ENCODE measurements around the gene KPNA3. TPM values are rescaled to one million over a fixed set of nuclear protein-coding genes. Genes with fewer than 3 reads are reported as not detected.

The KPNA3 gene, protein sequence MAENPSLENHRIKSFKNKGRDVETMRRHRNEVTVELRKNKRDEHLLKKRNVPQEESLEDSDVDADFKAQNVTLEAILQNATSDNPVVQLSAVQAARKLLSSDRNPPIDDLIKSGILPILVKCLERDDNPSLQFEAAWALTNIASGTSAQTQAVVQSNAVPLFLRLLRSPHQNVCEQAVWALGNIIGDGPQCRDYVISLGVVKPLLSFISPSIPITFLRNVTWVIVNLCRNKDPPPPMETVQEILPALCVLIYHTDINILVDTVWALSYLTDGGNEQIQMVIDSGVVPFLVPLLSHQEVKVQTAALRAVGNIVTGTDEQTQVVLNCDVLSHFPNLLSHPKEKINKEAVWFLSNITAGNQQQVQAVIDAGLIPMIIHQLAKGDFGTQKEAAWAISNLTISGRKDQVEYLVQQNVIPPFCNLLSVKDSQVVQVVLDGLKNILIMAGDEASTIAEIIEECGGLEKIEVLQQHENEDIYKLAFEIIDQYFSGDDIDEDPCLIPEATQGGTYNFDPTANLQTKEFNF
- total RNA-seq (10 to 100 TPM; 30.6 to 41.6 TPM), polyA plus RNA-seq (10 to 100 TPM; 16.2 to 17.7 TPM)
- long read RNA-seq, donor 1, full-length matches to known transcripts = 9 of 9 reads
- long read RNA-seq, donor 1, partial matches to known transcripts = 0 of 9 reads
- long read RNA-seq, donor 1, other reads (novel, unspliced or antisense) = 0 of 9 reads
- long read RNA-seq, donor 2, full-length matches to known transcripts = 2 of 2 reads
- long read RNA-seq, donor 2, partial matches to known transcripts = 0 of 2 reads
- long read RNA-seq, donor 2, other reads (novel, unspliced or antisense) = 0 of 2 reads
- long read RNA-seq, donor 3, full-length matches to known transcripts = 6 of 6 reads
- long read RNA-seq, donor 3, partial matches to known transcripts = 0 of 6 reads
- long read RNA-seq, donor 3, other reads (novel, unspliced or antisense) = 0 of 6 reads
- long read RNA-seq, donor 4, full-length matches to known transcripts = 1 of 1 reads
- long read RNA-seq, donor 4, partial matches to known transcripts = 0 of 1 reads
- long read RNA-seq, donor 4, other reads (novel, unspliced or antisense) = 0 of 1 reads
- long read RNA-seq, donor 5, full-length matches to known transcripts = 11 of 11 reads
- long read RNA-seq, donor 5, partial matches to known transcripts = 0 of 11 reads
- long read RNA-seq, donor 5, other reads (novel, unspliced or antisense) = 0 of 11 reads

DNA sequence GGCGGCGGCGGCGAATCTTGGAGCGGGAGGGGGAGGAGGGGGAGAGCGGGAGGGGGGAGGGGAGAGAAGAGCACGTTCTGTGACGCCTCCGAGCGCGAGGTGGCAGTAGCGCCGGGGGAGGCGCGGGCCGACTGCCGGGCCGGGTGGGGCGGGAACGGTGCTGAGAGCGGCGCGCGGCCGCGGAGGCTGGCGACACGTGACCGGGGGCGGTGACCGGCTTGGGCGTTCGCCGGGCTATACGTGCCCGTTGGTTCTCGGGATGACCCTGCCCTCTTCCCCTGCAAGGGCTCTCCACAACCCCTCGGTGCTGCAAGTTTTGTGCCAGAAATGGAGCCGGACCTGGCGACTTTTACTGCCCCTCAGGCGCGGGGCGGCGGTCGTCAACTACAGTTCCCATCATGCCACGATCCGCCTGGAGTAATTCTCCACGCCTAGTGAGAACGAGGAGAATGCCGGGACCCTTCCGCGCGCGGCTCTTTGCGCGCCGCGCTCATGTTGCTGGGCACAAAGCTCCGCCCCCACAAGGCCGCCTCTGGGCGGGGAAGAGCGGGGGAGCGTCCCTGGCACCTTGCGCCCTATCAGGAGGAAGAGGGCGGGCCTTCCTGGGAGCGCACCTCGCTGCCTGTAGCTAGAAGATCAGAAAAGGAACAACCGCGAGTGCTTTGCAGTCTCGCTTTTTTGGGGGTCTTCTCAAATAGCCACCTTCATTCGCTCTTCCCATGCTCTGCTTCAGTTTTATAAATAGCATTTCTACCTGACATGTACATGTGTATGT lies at the start of gene KPNA3:
Gene KPNA3, minus strand, starts transcription at position 133 of the 775 bp plus-strand sequence. CDS start 176 bp downstream, outside the sequence.
- TF ChIP-seq, protein P1, sequence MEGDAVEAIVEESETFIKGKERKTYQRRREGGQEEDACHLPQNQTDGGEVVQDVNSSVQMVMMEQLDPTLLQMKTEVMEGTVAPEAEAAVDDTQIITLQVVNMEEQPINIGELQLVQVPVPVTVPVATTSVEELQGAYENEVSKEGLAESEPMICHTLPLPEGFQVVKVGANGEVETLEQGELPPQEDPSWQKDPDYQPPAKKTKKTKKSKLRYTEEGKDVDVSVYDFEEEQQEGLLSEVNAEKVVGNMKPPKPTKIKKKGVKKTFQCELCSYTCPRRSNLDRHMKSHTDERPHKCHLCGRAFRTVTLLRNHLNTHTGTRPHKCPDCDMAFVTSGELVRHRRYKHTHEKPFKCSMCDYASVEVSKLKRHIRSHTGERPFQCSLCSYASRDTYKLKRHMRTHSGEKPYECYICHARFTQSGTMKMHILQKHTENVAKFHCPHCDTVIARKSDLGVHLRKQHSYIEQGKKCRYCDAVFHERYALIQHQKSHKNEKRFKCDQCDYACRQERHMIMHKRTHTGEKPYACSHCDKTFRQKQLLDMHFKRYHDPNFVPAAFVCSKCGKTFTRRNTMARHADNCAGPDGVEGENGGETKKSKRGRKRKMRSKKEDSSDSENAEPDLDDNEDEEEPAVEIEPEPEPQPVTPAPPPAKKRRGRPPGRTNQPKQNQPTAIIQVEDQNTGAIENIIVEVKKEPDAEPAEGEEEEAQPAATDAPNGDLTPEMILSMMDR (IDR thresholded peaks at IDR 0.05; ENCODE audit: control extremely low read depth, extremely low read depth) = no peak
- peak; percentile 93 for ATAC-seq (ENCODE audit: insufficient read depth, low FRiP score)
- peak; percentile 96 to 98 (median 97) for DNase-seq

DNA sequence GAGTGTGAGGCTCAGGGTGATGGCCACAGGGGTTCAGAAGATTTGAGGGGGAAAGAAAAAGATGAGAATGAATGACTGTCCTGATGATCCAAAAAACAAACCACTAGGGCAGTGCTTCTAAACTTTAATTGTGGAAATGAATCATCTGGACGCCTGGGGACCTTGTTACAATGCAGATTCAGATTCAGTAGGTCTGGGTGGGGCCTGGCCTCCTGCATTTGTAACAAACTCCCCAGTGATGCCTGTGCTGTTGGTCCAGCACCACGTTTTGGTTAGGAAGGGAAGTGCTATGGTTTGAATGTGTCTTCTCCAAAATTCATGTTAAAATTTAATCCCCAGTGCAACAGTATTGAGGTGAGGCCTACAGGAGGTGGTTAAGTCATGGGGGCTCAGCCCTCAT lies 49.5 kb upstream of the KPNA3 start:
- H3K27ac ChIP-seq (ENCODE audit: low read depth in 1 of 2, low read length in 1 of 2) = no peak overlapping the region
- ATAC-seq (ENCODE audit: insufficient read depth, low FRiP score) (no peak), DNase-seq (no peak)
- TF ChIP-seq, protein P1 (IDR thresholded peaks at IDR 0.05; ENCODE audit: control extremely low read depth, extremely low read depth) = no peak
- H3K4me3 ChIP-seq = no peak overlapping the region
- 49 to 50% methylated on average over 2 of the region's 2 CpGs for WGBS, 2 donors
- no peak overlapping the region for H3K9ac ChIP-seq (ENCODE audit: insufficient read depth in 1 of 2, low read length in 2 of 2)
- no peaks in the 10 kb centered on the region for H3K27me3 ChIP-seq (ENCODE audit: control insufficient read depth in 3 of 3, insufficient read depth in 3 of 3, low read length in 2 of 3)
- no peaks in the 10 kb centered on the region for H3K9me3 ChIP-seq (ENCODE audit: control insufficient read depth in 4 of 4, insufficient read depth in 3 of 4, low read length in 3 of 4)
- no peaks in the 10 kb centered on the region for H3K36me3 ChIP-seq (ENCODE audit: control insufficient read depth in 4 of 4, insufficient read depth in 4 of 4, low read length in 4 of 4)
- no peaks in the 10 kb centered on the region for H3K4me1 ChIP-seq (ENCODE audit: control insufficient read depth in 5 of 5, insufficient read depth in 5 of 5, low read length in 5 of 5)

More for the DNA sequence above, at the start of gene KPNA3:
- Histone ChIP-seq H3K9me3 (ENCODE audit: control insufficient read depth in 4 of 4, insufficient read depth in 3 of 4, low read length in 3 of 4) (no peaks in the 10 kb centered on the region), H3K4me3 (peak within 1 kb of the TSS; percentile 87), H3K4me1 (ENCODE audit: control insufficient read depth in 5 of 5, insufficient read depth in 5 of 5, low read length in 5 of 5) (peaks cover 5 to 22% (median 7%) of the 10 kb centered on the region in 5 donors), H3K27me3 (ENCODE audit: control insufficient read depth in 3 of 3, insufficient read depth in 3 of 3, low read length in 2 of 3) (no peaks in the 10 kb centered on the region), H3K36me3 (ENCODE audit: control insufficient read depth in 4 of 4, insufficient read depth in 4 of 4, low read length in 4 of 4) (peaks cover 0 to 2% (median 0%) of the 10 kb centered on the region in 4 donors), H3K27ac (ENCODE audit: low read depth in 1 of 2, low read length in 1 of 2) (peak within 1 kb of the TSS; percentile 89 to 99), H3K9ac (ENCODE audit: insufficient read depth in 1 of 2, low read length in 2 of 2) (peak within 1 kb of the TSS; percentile 70 to 75)
- WGBS, 2 donors = 0% methylated on average over 56 to 70 of the region's 71 CpGs

DNA sequence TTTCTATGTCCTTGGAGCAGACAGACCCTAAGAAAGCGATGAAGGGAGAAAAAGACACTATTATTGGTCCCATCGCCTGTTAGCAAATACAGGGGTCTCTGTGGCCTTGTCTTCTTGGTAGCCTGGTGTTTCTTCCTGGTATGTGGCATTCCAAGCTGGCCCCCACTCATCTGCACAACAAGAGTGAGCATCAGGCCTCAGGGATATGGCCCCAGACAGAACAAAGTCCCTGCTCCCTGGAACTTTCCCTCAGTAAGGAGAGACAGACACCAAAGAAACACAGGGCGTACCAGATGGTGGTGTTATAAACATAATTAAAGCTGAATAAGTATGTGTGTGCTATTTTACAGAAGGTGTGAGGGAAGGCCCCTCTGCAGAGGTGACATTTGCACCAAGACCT lies 48.2 kb upstream of the KPNA3 start:
- H3K4me3 ChIP-seq = no peak overlapping the region
- no peak overlapping the region for H3K27ac ChIP-seq (ENCODE audit: low read depth in 1 of 2, low read length in 1 of 2)
- ATAC-seq (ENCODE audit: insufficient read depth, low FRiP score) (no peak), DNase-seq (no peak)
- no peaks in the 10 kb centered on the region for H3K4me1 ChIP-seq (ENCODE audit: control insufficient read depth in 5 of 5, insufficient read depth in 5 of 5, low read length in 5 of 5)
- WGBS, 2 donors = 94 to 96% methylated on average over 3 of the region's 3 CpGs
- no peaks in the 10 kb centered on the region for H3K9me3 ChIP-seq (ENCODE audit: control insufficient read depth in 4 of 4, insufficient read depth in 3 of 4, low read length in 3 of 4)
- TF ChIP-seq, protein P1 (IDR thresholded peaks at IDR 0.05; ENCODE audit: control extremely low read depth, extremely low read depth) = no peak
- no peaks in the 10 kb centered on the region for H3K36me3 ChIP-seq (ENCODE audit: control insufficient read depth in 4 of 4, insufficient read depth in 4 of 4, low read length in 4 of 4)
- no peaks in the 10 kb centered on the region for H3K27me3 ChIP-seq (ENCODE audit: control insufficient read depth in 3 of 3, insufficient read depth in 3 of 3, low read length in 2 of 3)
- H3K9ac ChIP-seq (ENCODE audit: insufficient read depth in 1 of 2, low read length in 2 of 2) = no peak overlapping the region

Data from lung (tissue), 16 donors.